Measurements from ENCODE around the gene GPR27. TPM values are rescaled to one million over a fixed set of nuclear protein-coding genes. Genes with fewer than 3 reads are reported as not detected.

GPR27 gene
- total RNA-seq, 2 donors from 2014 or later: 0.61 to 2.2 TPM

DNA sequence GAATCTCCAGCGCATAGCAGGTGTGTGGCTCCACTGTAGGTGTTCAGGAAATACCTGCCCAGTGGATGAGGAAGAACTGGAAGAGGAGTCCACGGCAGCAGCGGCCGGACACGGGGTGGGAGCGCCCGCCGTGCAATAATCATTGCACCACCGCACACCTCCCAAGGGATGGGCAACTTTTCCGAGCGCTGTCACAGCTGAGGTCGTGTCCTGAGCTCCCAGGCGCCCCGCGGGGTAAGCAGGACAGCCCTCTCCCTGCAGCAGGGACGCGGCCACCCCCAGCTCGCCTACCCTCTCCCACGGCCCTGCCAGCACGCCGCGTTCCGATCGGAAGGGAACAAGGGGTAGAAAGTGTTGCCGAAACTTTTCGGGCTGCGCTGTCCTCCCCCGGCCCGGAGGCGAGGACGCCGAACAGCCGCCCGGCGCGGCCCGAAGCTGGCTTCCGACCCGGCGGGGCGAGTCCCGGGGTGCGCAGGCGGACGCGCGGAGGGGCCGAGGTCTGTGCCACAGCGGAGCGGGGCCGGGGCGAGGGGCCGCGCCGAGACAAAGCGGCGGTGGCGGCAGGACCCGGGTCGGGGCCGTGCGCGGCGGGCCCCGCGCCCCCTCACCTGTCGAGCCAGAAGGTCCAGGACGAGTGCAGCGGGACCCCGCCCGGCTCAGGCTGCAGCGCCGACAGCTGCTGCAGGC lies 28.9 kb upstream of the GPR27 start:
- Histone ChIP-seq H3K9me3 (no peaks in the 10 kb centered on the region), H3K27ac (peak overlapping the region; percentile 79), H3K36me3 (no peaks in the 10 kb centered on the region), H3K9ac (ENCODE audit: low read depth in 2 of 2, low read length in 2 of 2) (peak overlapping the region; percentile 66 to 96), H3K4me3 (peak overlapping the region; percentile 71), H3K27me3 (no peaks in the 10 kb centered on the region), H3K4me1 (no peaks in the 10 kb centered on the region)
- TF ChIP-seq CTCF (IDR thresholded peaks at IDR 0.05): no peak
- peak; percentile 52 for DNase-seq
- intact Hi-C loops (cut with DNase I): no loop called here

- no peaks in the 10 kb centered on the region for H3K27me3 ChIP-seq
- peak; percentile 31 for DNase-seq
- no peaks in the 10 kb centered on the region for H3K9me3 ChIP-seq
- H3K9ac ChIP-seq (ENCODE audit: low read depth in 2 of 2, low read length in 2 of 2): peak within 1 kb of the TSS; percentile 66 to 96
- no peak for TF ChIP-seq CTCF (IDR thresholded peaks at IDR 0.05)
- H3K27ac ChIP-seq: peak within 1 kb of the TSS; percentile 79
- no peaks in the 10 kb centered on the region for H3K36me3 ChIP-seq
- no peaks in the 10 kb centered on the region for H3K4me1 ChIP-seq
- intact Hi-C loops (cut with DNase I): no loop called here
- H3K4me3 ChIP-seq: peak within 1 kb of the TSS; percentile 71
These were observed 28.2 kb upstream of the GPR27 start, which contains the start of gene EIF4E3 for GRCh38 chr3:71725271-71725991. Gene EIF4E3, minus strand, starts transcription at chr3:71725402. Its CDS starts 35 bp downstream, at chr3:71725367.

DNA sequence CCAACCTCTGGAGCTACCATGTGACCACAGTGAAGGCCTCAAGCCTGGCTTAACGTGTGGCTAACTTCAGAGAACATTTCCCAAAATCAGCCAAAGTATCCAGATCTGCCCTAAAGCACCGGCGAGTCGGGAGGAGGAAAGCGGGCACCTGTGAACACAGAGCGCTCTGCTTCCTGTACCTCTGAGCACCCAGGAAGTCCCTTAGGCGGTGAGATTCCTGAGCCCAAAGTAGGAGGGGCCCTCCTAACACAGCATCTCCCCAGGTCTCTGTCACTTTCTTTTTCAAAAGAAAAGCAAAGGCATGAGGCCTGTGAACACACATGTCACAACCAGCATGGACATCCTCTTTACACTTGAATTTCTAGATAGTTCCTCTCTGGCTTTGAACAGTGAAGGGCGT lies 27.5 kb upstream of the GPR27 start:
- no peaks in the 10 kb centered on the region for H3K4me1 ChIP-seq
- H3K9ac ChIP-seq (ENCODE audit: low read depth in 2 of 2, low read length in 2 of 2): peak overlapping the region in 1 of 2 donors; percentile 2
- TF ChIP-seq CTCF (IDR thresholded peaks at IDR 0.05): no peak
- no peaks in the 10 kb centered on the region for H3K27me3 ChIP-seq
- no peak for DNase-seq
- no peaks in the 10 kb centered on the region for H3K9me3 ChIP-seq
- H3K36me3 ChIP-seq: no peaks in the 10 kb centered on the region
- H3K27ac ChIP-seq: peak overlapping the region; percentile 47
- intact Hi-C loops (cut with DNase I): no loop called here
- peak overlapping the region; percentile 43 for H3K4me3 ChIP-seq

GRCh38 chr3:71728632-71729342 lies 24.9 kb upstream of the GPR27 start:
- Histone ChIP-seq H3K9ac (ENCODE audit: low read depth in 2 of 2, low read length in 2 of 2) (no peak overlapping the region), H3K4me3 (no peak overlapping the region), H3K27me3 (no peaks in the 10 kb centered on the region), H3K27ac (no peak overlapping the region), H3K36me3 (no peaks in the 10 kb centered on the region), H3K9me3 (no peaks in the 10 kb centered on the region), H3K4me1 (no peaks in the 10 kb centered on the region)
- DNase-seq: no peak
- intact Hi-C loops (cut with DNase I): no loop called here
- TF ChIP-seq CTCF (IDR thresholded peaks at IDR 0.05): no peak

- intact Hi-C loops (cut with DNase I): loop anchor here (10.0 kb wide), 1 partner anchor 132 kb away; no protein-coding TSS in a partner anchor
- no peaks in the 10 kb centered on the region for H3K27me3 ChIP-seq
- DNase-seq: no peak
- no peak overlapping the region for H3K9ac ChIP-seq (ENCODE audit: low read depth in 2 of 2, low read length in 2 of 2)
- TF ChIP-seq CTCF (IDR thresholded peaks at IDR 0.05): no peak
- H3K9me3 ChIP-seq: no peaks in the 10 kb centered on the region
- no peak overlapping the region for H3K27ac ChIP-seq
- H3K36me3 ChIP-seq: no peaks in the 10 kb centered on the region
- H3K4me3 ChIP-seq: no peak overlapping the region
- no peaks in the 10 kb centered on the region for H3K4me1 ChIP-seq
These were observed 21.0 kb upstream of the GPR27 start for GRCh38 chr3:71732637-71733036.

All from colonic mucosa (tissue), 4 donors.